Omental fat pad (tissue), 4 donors: ENCODE results near the gene ATP13A2. TPM values are rescaled to one million over a fixed set of nuclear protein-coding genes. Genes with fewer than 3 reads are reported as not detected.

Experiments used
- ATAC-seq: fragments of 150-250 bp; one replicate; pipeline ENCODE4 v1.9.1; 2016; ENCODE audit warnings: mild to moderate bottlenecking, moderate library complexity; ENCODE audit not compliant: low FRiP score
- DNase-seq: peaks from one replicate; pipeline ENCODE4 v3.0.0-alpha.2; 2019; ENCODE audit warnings: low spot score
- total RNA-seq, 4 donors: library from RNA; depleted of rRNA; stranded (reverse); fragments of >200 nt; gene quantifications; one replicate each; pipeline ENCODE4 v1.1.0, GENCODE V29; 2016
- TF ChIP-seq, protein P1 (sequence below), 3 donors: fragments of 450-650 bp; IDR thresholded peaks; one replicate each; pipeline ENCODE4 v1.5.1; 2016 to 2017; ENCODE audit warnings: antibody characterized with exemption in 3 of 3, mild to moderate bottlenecking in 3 of 3, moderate library complexity in 2 of 3

The ATP13A2 gene
- total RNA-seq, 4 donors from 2014 or later: 18.7 to 38.9 (median 32.8) TPM

- no peak for ATAC-seq
- TF ChIP-seq, protein P1, sequence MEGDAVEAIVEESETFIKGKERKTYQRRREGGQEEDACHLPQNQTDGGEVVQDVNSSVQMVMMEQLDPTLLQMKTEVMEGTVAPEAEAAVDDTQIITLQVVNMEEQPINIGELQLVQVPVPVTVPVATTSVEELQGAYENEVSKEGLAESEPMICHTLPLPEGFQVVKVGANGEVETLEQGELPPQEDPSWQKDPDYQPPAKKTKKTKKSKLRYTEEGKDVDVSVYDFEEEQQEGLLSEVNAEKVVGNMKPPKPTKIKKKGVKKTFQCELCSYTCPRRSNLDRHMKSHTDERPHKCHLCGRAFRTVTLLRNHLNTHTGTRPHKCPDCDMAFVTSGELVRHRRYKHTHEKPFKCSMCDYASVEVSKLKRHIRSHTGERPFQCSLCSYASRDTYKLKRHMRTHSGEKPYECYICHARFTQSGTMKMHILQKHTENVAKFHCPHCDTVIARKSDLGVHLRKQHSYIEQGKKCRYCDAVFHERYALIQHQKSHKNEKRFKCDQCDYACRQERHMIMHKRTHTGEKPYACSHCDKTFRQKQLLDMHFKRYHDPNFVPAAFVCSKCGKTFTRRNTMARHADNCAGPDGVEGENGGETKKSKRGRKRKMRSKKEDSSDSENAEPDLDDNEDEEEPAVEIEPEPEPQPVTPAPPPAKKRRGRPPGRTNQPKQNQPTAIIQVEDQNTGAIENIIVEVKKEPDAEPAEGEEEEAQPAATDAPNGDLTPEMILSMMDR (IDR thresholded peaks at IDR 0.05): no peak
Measured at GRCh38 chr1:17005365-17005740, 6.4 kb downstream of the ATP13A2 start.

DNA sequence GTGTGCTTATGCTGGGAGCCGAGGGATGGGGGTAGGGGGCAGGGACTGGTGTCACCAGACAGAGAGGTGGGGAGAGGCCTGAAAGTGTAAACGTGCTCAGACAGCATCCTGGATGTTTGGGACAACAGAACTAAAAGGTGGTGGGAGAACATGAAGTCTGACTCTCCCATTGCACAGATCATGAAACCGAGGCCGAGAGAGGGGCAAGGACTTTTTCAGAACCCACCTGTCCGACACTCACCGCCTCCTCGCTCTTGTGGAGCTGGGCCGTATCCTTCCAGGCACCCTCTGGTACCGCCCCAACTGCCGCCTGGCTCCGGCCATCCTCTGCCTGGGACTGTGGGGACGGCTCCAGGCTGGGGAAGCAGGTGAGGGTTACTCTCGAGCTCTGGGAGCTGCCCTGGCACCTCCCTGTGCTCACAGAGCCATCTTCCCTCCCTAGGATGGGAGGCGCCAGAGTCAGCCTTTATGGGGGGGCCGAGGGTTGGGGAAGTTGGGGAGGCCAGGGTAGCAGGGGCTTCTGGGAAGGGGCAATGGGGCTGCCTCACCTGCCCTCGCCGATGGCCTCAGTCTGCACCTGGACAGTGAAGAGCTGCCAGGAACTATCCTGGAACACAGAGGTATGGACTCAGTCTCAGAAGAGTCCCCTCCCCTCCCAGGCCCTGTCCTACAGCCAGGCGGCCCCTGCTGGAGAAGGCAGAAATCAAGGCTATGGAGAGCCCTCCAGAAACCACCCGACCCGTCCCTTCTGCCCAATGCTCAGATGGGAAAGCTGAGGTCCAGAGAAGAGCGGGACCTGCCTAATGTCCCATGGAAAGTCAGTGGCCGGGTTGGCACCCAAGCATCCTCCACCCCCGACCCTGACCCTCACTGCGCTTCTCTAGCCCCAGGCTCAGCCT is 7.0 kb downstream of the ATP13A2 start:
- no peak for DNase-seq
- TF ChIP-seq, protein P1 (IDR thresholded peaks at IDR 0.05): no peak
- ATAC-seq: no peak

More at GRCh38 chr1:17005365-17005740, 6.4 kb downstream of the ATP13A2 start:
- DNase-seq: no peak

- DNase-seq (no peak), ATAC-seq (no peak)
- TF ChIP-seq, protein P1 (IDR thresholded peaks at IDR 0.05): no peak
Measured at GRCh38 chr1:17002524-17002902, 9.2 kb downstream of the ATP13A2 start.

DNA sequence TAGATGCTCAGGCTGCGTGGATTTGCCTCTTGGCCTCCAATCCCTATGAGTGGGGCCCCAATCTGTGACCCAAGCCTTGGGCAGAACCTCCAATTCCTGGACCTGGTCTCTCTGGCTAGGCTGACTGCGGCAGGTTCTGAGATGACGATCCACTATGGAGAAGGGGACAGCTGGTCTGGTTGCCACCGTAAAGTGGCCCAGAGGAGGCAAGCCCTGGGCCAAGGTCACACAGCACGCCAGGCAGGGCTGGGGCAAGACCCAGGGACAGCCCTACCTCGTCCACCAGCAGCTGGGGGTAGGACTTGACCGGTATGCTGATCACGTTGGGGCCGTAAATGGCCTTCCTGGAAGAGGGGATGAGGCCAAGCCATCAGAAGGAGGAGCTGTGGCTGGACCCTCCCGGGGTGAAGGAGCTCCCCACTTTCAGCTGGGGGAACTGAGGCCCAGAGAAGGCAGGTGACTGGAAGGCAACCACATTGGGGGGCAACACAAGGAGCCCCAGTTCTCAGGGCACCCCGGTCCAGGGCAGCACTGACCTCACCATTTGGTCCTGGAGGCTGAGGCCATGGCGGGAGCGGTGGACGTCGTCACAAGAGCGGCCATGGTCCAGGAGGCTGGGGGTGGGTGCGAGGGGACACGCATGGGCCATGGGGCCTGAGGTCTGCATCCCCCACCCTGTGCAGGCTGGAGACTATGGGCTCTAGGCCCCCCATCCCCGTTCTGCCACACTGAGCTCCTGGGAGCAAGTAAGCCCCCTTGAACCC is 9.8 kb downstream of the ATP13A2 start:
- TF ChIP-seq, protein P1 (IDR thresholded peaks at IDR 0.05): no peak
- ATAC-seq (no peak), DNase-seq (no peak)

DNA sequence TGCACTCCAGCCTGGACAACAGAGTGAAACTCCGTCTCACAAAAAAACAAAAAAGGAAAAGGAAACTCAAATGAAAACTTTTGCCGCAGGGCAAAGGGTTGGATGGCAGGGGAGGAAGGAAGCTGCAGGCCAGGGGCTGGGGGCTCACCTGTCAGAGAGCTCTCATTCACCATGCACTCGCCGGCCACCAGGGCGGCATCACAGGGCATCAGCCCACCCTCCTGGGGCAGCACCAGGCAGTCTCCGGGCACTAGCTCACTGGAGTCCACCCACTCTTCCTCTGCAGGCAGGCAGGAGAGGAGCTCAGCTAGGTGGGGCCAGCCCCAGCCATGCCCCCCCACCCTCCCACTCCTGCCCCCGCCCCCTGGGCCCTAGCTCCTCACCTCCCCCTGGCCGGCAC is 11.9 kb downstream of the ATP13A2 start:
- ATAC-seq (no peak), DNase-seq (no peak)
- TF ChIP-seq, protein P1 (IDR thresholded peaks at IDR 0.05): no peak

- TF ChIP-seq, protein P1 (IDR thresholded peaks at IDR 0.05): no peak
- DNase-seq: no peak
- no peak for ATAC-seq
Measured at GRCh38 chr1:16998589-16998988, 13.1 kb downstream of the ATP13A2 start.
